ENCODE results near the gene EGFLAM.
"Not testable (repeated sequence)": the region's sequence is repeated elsewhere in the genome, so short reads cannot be mapped to it uniquely, and the experiment has no call there.

Gene EGFLAM

GRCh38 chr5:38331831-38332230, 73.5 kb downstream of the EGFLAM start:
- Histone ChIP-seq H3K9ac (ENCODE audit: low read length) (no peak overlapping the region), H3K4me3 (ENCODE audit: low read depth in 1 of 2, low read length in 2 of 2) (no peak overlapping the region), H3K9me3 (ENCODE audit: low read length) (no peaks in the 10 kb centered on the region), H3K27me3 (ENCODE audit: control insufficient read depth in 1 of 2, insufficient read depth in 2 of 2, low read length in 2 of 2) (no peaks in the 10 kb centered on the region), H3K27ac (ENCODE audit: low read depth, low read length) (no peak overlapping the region), H3K36me3 (ENCODE audit: insufficient read depth, low read length) (no peaks in the 10 kb centered on the region), H3K4me1 (ENCODE audit: insufficient read depth, low read length) (no peaks in the 10 kb centered on the region)

DNA sequence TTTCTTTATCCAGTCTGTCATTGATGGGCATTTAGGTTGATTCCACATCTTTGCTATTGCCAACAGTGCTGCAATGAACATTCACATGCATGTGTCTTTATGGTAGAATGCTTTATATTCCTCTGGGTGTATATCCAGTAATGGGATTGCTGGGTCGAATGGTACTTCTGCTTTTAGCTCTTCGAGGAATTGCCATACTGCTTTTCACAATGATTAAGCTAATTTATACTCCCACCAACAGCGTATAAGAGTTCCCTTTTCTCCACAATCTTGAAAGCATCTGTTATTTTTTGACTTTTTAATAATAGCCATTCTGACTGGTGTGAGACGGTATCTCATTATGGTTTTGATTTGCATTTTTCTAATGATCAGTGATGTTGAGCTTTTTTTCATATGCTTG, 74.8 kb downstream of the EGFLAM start:
- H3K27ac ChIP-seq (ENCODE audit: low read depth, low read length); H3K4me3 ChIP-seq (ENCODE audit: low read depth in 1 of 2, low read length in 2 of 2); H3K9ac ChIP-seq (ENCODE audit: low read length); H3K36me3 ChIP-seq (ENCODE audit: insufficient read depth, low read length); H3K4me1 ChIP-seq (ENCODE audit: insufficient read depth, low read length); H3K9me3 ChIP-seq (ENCODE audit: low read length); H3K27me3 ChIP-seq (ENCODE audit: control insufficient read depth in 1 of 2, insufficient read depth in 2 of 2, low read length in 2 of 2): not testable (repeated sequence)

DNA sequence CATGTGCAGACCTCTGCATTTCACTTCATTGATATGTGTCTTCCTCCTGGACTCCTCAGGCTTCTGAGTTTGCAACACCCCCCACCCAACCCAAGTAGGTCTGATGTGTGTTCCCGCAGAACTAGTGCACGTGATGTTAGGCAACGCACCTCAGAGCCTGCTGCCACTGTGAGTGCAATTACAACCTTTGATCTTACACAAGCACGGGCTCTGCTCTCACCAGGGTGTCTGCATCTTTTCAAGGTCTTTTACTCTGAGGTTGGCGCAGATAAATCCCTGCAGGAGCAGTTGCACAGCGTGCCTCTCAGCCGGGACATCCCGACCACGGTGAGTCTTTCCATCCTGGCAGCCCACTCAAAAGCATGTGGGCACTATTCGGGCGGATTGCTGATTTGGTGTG, 80.1 kb downstream of the EGFLAM start:
- Histone ChIP-seq H3K4me3 (ENCODE audit: low read depth in 1 of 2, low read length in 2 of 2) (no peak overlapping the region), H3K27me3 (ENCODE audit: control insufficient read depth in 1 of 2, insufficient read depth in 2 of 2, low read length in 2 of 2) (no peaks in the 10 kb centered on the region), H3K4me1 (ENCODE audit: insufficient read depth, low read length) (no peaks in the 10 kb centered on the region), H3K9me3 (ENCODE audit: low read length) (no peaks in the 10 kb centered on the region), H3K27ac (ENCODE audit: low read depth, low read length) (no peak overlapping the region), H3K9ac (ENCODE audit: low read length) (no peak overlapping the region), H3K36me3 (ENCODE audit: insufficient read depth, low read length) (no peaks in the 10 kb centered on the region)

- Histone ChIP-seq H3K36me3 (ENCODE audit: insufficient read depth, low read length) (no peaks in the 10 kb centered on the region), H3K9me3 (ENCODE audit: low read length) (no peaks in the 10 kb centered on the region), H3K27me3 (ENCODE audit: control insufficient read depth in 1 of 2, insufficient read depth in 2 of 2, low read length in 2 of 2) (no peaks in the 10 kb centered on the region), H3K27ac (ENCODE audit: low read depth, low read length) (no peak overlapping the region), H3K4me3 (ENCODE audit: low read depth in 1 of 2, low read length in 2 of 2) (no peak overlapping the region), H3K4me1 (ENCODE audit: insufficient read depth, low read length) (no peaks in the 10 kb centered on the region), H3K9ac (ENCODE audit: low read length) (no peak overlapping the region)
These were observed 81.1 kb downstream of the EGFLAM start for GRCh38 chr5:38339446-38339845.

DNA sequence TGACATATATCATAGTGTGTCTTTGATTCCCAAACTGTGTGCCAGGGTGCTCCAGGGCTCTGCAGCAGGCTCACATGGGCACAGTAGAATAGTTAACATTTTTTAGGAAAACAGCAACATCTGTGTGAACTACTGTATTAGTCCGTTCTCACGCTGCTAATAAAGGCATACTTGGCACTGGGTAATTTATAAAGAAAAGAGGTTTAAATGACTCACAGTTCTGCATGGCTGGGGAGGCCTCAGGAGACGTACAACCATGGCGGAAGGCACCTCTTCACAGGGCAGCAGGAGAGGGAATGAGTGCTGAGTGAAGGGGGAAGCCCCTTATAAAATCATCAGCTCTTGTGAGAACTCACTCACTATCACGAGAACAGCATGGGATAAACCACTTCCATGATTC, 82.7 kb downstream of the EGFLAM start:
- Histone ChIP-seq H3K4me1 (ENCODE audit: insufficient read depth, low read length) (no peaks in the 10 kb centered on the region), H3K9me3 (ENCODE audit: low read length) (no peaks in the 10 kb centered on the region), H3K9ac (ENCODE audit: low read length) (no peak overlapping the region), H3K36me3 (ENCODE audit: insufficient read depth, low read length) (no peaks in the 10 kb centered on the region), H3K4me3 (ENCODE audit: low read depth in 1 of 2, low read length in 2 of 2) (no peak overlapping the region), H3K27ac (ENCODE audit: low read depth, low read length) (no peak overlapping the region), H3K27me3 (ENCODE audit: control insufficient read depth in 1 of 2, insufficient read depth in 2 of 2, low read length in 2 of 2) (no peaks in the 10 kb centered on the region)

DNA sequence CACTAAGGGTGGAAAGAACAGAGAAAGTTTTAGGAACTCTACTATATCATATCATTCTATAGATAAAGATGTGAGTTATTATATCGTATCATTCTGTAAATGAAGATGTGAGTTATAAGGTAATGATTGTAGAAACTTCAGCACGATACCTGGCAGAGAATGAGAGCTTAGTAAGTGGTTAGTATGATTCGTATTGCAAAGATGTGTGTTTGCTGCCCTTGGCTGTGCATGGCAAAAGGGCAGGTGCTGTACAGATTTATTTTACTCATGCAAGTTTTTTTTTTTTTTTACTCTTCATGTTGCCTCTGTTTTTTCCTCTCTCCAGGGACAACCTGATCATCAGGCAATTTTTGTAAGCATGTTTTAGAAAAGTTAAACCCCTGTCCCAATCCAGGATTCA, 83.3 kb downstream of the EGFLAM start:
- H3K27me3 ChIP-seq (ENCODE audit: control insufficient read depth in 1 of 2, insufficient read depth in 2 of 2, low read length in 2 of 2): no peaks in the 10 kb centered on the region
- no peaks in the 10 kb centered on the region for H3K4me1 ChIP-seq (ENCODE audit: insufficient read depth, low read length)
- H3K36me3 ChIP-seq (ENCODE audit: insufficient read depth, low read length): no peaks in the 10 kb centered on the region

DNA sequence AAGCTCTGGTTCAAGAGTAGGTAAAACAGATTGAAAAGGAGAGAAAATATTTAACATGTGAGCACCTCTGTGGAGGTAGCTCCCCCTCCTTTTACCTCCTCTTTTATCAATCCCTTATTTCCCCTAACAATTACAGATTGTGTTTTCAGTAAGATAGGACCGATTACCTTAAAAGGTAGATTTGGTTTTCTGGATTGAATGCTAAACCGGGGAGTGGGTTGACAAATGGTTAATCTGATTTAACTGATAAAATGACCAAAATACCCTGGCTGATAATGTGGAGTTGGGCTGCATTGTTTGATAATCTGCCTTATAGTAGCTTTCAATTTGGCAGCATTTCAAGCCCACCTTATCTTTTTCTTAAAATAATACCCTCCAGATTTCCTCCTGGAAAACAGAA, 83.9 kb downstream of the EGFLAM start:
- Histone ChIP-seq H3K36me3 (ENCODE audit: insufficient read depth, low read length) (no peaks in the 10 kb centered on the region), H3K27ac (ENCODE audit: low read depth, low read length) (no peak overlapping the region), H3K4me1 (ENCODE audit: insufficient read depth, low read length) (no peaks in the 10 kb centered on the region), H3K9ac (ENCODE audit: low read length) (no peak overlapping the region), H3K4me3 (ENCODE audit: low read depth in 1 of 2, low read length in 2 of 2) (no peak overlapping the region), H3K9me3 (ENCODE audit: low read length) (no peaks in the 10 kb centered on the region), H3K27me3 (ENCODE audit: control insufficient read depth in 1 of 2, insufficient read depth in 2 of 2, low read length in 2 of 2) (no peaks in the 10 kb centered on the region)

More for the DNA sequence above, 83.3 kb downstream of the EGFLAM start:
- no peak overlapping the region for H3K27ac ChIP-seq (ENCODE audit: low read depth, low read length)
- no peaks in the 10 kb centered on the region for H3K9me3 ChIP-seq (ENCODE audit: low read length)
- no peak overlapping the region for H3K9ac ChIP-seq (ENCODE audit: low read length)
- no peak overlapping the region for H3K4me3 ChIP-seq (ENCODE audit: low read depth in 1 of 2, low read length in 2 of 2)

DNA sequence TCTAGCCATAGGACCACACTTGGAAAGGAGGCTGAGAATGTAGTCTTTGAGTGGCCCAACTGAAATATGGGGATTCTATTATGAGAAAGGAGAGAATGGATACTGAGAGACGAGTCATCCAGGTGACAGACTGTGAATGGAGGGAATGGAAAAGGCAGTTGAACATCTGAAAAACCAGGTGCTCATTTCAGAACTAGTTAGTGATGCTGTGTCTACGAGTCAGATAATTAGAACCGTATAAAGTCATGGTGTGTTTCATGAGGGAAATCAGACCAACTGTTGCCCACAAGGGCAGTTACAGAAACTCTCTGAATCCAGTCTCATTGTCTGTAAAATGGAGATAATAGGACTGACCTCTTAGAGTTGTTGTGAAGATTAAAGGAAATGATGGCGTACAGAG, 86.5 kb downstream of the EGFLAM start:
- Histone ChIP-seq H3K9me3 (ENCODE audit: low read length) (no peaks in the 10 kb centered on the region), H3K27ac (ENCODE audit: low read depth, low read length) (no peak overlapping the region), H3K36me3 (ENCODE audit: insufficient read depth, low read length) (no peaks in the 10 kb centered on the region), H3K9ac (ENCODE audit: low read length) (no peak overlapping the region), H3K27me3 (ENCODE audit: control insufficient read depth in 1 of 2, insufficient read depth in 2 of 2, low read length in 2 of 2) (no peaks in the 10 kb centered on the region), H3K4me1 (ENCODE audit: insufficient read depth, low read length) (no peaks in the 10 kb centered on the region), H3K4me3 (ENCODE audit: low read depth in 1 of 2, low read length in 2 of 2) (no peak overlapping the region)

DNA sequence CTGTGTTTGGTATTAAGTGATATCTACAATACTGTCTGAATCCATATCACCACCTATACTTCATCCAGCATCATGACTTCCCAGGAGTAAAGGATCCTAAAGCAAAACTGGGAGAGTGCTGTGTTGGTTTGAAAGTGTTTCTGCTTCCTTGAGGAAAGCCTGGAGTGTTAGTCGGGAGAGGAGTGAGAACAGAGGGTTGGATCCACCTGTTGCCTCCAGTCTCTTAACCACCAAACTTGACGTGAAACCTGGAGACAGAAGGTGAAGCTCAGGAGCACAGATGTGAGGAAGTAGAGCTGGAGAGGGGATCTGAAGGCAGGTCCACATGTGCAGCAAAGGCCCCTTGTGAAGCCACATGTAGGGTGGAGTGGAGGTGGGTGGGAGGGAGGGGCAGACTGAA, 88.2 kb downstream of the EGFLAM start:
- Histone ChIP-seq H3K4me3 (ENCODE audit: low read depth in 1 of 2, low read length in 2 of 2) (no peak overlapping the region), H3K36me3 (ENCODE audit: insufficient read depth, low read length) (no peaks in the 10 kb centered on the region), H3K4me1 (ENCODE audit: insufficient read depth, low read length) (no peaks in the 10 kb centered on the region), H3K9ac (ENCODE audit: low read length) (no peak overlapping the region), H3K9me3 (ENCODE audit: low read length) (no peaks in the 10 kb centered on the region), H3K27me3 (ENCODE audit: control insufficient read depth in 1 of 2, insufficient read depth in 2 of 2, low read length in 2 of 2) (no peaks in the 10 kb centered on the region), H3K27ac (ENCODE audit: low read depth, low read length) (no peak overlapping the region)

DNA sequence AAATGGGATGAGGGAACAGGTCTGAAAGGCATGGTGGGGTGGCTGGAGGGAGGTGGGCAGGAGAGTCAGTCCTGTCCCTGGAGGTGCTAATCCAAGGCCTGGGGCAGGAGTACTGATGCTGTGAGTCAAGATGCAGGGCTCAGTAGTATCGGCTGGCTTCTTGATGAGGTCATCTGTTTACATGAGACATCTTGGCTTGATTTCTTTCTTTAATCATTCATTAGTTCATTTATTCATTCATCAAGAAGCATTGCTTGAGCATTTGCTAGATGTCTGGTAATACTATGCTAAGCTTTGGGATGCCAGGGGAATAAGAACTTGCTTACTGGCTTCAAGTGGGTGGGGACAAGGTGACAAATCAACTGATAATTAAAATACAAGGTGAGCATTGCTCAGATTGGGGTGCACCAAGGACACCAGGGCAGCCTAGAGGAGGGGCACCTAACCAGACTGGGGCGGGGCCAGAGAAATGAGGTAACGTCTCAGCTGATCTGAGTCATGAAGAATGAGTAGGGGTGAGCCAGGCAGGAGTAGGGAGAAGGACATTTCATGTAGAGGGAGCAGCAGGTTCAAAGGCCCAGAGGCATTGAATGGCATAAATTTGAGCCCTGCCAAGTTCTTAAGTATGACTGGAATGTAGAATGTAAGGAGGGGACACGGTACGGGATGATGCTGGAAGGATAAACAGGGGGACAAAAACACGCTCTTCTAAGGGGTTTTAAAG, 88.8 kb downstream of the EGFLAM start:
- no peaks in the 10 kb centered on the region for H3K4me1 ChIP-seq (ENCODE audit: insufficient read depth, low read length)
- H3K27me3 ChIP-seq (ENCODE audit: control insufficient read depth in 1 of 2, insufficient read depth in 2 of 2, low read length in 2 of 2): no peaks in the 10 kb centered on the region
- H3K4me3 ChIP-seq (ENCODE audit: low read depth in 1 of 2, low read length in 2 of 2): no peak overlapping the region
- no peaks in the 10 kb centered on the region for H3K9me3 ChIP-seq (ENCODE audit: low read length)
- no peak overlapping the region for H3K27ac ChIP-seq (ENCODE audit: low read depth, low read length)
- H3K36me3 ChIP-seq (ENCODE audit: insufficient read depth, low read length): no peaks in the 10 kb centered on the region
- no peak overlapping the region for H3K9ac ChIP-seq (ENCODE audit: low read length)

DNA sequence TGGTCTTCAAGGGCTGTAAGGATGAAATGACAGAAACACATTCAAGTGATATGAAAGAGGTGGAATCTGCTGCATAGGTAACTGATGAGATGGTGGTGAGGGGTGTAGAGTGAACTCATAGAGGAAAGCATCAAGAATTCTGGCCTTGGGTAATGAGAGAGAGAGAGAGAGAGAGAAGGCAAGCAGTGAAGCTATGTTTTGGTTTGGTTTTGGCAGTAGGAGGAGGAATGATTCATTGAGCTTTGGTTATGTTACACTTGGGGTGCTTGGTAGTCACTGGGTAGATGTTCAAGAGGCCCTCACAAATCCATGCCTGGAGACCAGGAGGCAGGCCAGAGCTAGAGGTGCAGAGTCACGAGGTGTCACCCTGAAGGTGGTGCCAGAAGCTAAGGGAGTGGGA, 89.5 kb downstream of the EGFLAM start:
- Histone ChIP-seq H3K27ac (ENCODE audit: low read depth, low read length) (no peak overlapping the region), H3K36me3 (ENCODE audit: insufficient read depth, low read length) (no peaks in the 10 kb centered on the region), H3K27me3 (ENCODE audit: control insufficient read depth in 1 of 2, insufficient read depth in 2 of 2, low read length in 2 of 2) (no peaks in the 10 kb centered on the region), H3K9ac (ENCODE audit: low read length) (no peak overlapping the region), H3K9me3 (ENCODE audit: low read length) (no peaks in the 10 kb centered on the region), H3K4me3 (ENCODE audit: low read depth in 1 of 2, low read length in 2 of 2) (no peak overlapping the region), H3K4me1 (ENCODE audit: insufficient read depth, low read length) (no peaks in the 10 kb centered on the region)

DNA sequence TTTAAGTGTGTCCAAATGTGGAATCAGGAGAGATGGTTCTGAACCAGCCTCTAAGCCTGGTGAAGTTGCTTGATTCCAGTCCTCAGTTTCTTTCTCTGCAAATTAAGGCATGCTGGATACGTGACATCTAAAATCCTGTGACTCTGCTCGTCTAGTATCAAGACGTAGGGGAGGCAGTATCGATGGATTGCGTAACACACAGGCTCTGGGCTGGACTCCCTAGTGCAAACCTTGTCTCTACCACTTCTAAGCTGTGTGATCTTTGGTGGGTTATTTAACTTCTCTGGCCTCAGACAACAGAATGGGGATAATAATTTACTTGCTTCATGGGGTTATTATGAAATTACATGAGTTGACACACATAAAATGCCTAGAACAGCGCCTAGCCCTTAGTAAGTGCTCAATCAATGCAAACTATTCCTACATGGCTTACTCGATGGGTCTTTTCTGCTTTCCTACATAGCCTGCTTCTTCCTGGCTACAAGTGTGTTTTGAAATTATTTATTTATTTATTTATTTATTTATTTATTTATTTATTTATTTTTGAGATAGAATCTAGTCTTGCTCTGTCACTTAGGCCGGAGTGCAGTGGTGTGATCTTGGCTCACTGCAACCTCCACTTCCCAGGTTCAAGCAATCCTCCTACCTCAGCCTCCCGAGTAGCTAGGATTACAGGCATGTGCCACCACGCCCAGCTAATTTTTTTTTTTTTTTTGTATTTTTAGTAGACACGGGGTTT, 102.1 kb downstream of the EGFLAM start:
- H3K27ac ChIP-seq (ENCODE audit: low read depth, low read length): no peak overlapping the region
- no peak overlapping the region for H3K9ac ChIP-seq (ENCODE audit: low read length)
- H3K27me3 ChIP-seq (ENCODE audit: control insufficient read depth in 1 of 2, insufficient read depth in 2 of 2, low read length in 2 of 2): no peaks in the 10 kb centered on the region
- H3K9me3 ChIP-seq (ENCODE audit: low read length): no peaks in the 10 kb centered on the region
- no peak overlapping the region for H3K4me3 ChIP-seq (ENCODE audit: low read depth in 1 of 2, low read length in 2 of 2)
- no peaks in the 10 kb centered on the region for H3K4me1 ChIP-seq (ENCODE audit: insufficient read depth, low read length)
- no peaks in the 10 kb centered on the region for H3K36me3 ChIP-seq (ENCODE audit: insufficient read depth, low read length)

All from muscle layer of colon (tissue), 2 donors.